Keratinocyte (primary cell): ENCODE results near the gene NOTCH4. TPM values are rescaled to one million over a fixed set of nuclear protein-coding genes. Genes with fewer than 3 reads are reported as not detected.

Source experiments
- DNase-seq: peaks from one replicate; pipeline ENCODE4 v3.0.0-alpha.2; 2011; ENCODE audit warnings: low read depth, missing footprints, low spot score
- FAIRE-seq: peaks from 2 replicates; lab custom pipeline; 2011; peaks lifted over from hg19 to GRCh38; lab: Jason Lieb, UNC
- H2AFZ ChIP-seq: 2 replicates; pipeline ENCODE4 v1.6.0; 2012; ENCODE audit warnings: low read length, control low read depth, inconsistent platforms; ENCODE audit not compliant: control insufficient read depth
- H3K27ac ChIP-seq: 2 replicates; pipeline ENCODE4 v1.5.1; 2011; ENCODE audit warnings: low read length; ENCODE audit not compliant: control insufficient read depth, insufficient read depth
- H3K27me3 ChIP-seq: 3 replicates; pipeline ENCODE4 v1.6.0; 2011; ENCODE audit warnings: low read length; ENCODE audit not compliant: control insufficient read depth, insufficient read depth; ENCODE audit errors: extremely low read depth
- H3K36me3 ChIP-seq, 2 experiments: 2 replicates in 1 of 2; 3 replicates in 1 of 2; pipeline ENCODE4 v1.5.1; 2011; ENCODE audit warnings: low read length in 2 of 2, mild to moderate bottlenecking in 1 of 2; ENCODE audit not compliant: control insufficient read depth in 2 of 2, insufficient read depth in 2 of 2; ENCODE audit errors: extremely low read depth in 1 of 2
- H3K4me1 ChIP-seq: 3 replicates; pipeline ENCODE4 v1.5.1; 2011; ENCODE audit warnings: low read length; ENCODE audit not compliant: control insufficient read depth, insufficient read depth; ENCODE audit errors: extremely low read depth
- H3K4me2 ChIP-seq: 3 replicates; pipeline ENCODE4 v1.6.0; 2011; ENCODE audit warnings: low read depth, low read length; ENCODE audit not compliant: control insufficient read depth, insufficient read depth; ENCODE audit errors: extremely low read depth
- H3K4me3 ChIP-seq, 3 experiments: fragments of 200-600 bp in 1 of 3; sonication (generic) in 1 of 3; 2 replicates in 2 of 3; 3 replicates in 1 of 3; pipeline ENCODE4 v1.5.1; 2011 to 2016; ENCODE audit warnings: low read length in 3 of 3, mild to moderate bottlenecking in 3 of 3, control low read depth in 2 of 3, inconsistent platforms in 1 of 3, low read depth in 1 of 3, mixed read lengths in 1 of 3, mixed run types in 1 of 3, moderate library complexity in 1 of 3; ENCODE audit not compliant: control insufficient read depth in 2 of 3, insufficient read depth in 2 of 3; ENCODE audit errors: extremely low read depth in 1 of 3
- H3K79me2 ChIP-seq: 2 replicates; pipeline ENCODE4 v1.6.0; 2012; ENCODE audit warnings: low read length; ENCODE audit not compliant: control insufficient read depth, insufficient read depth
- H3K9ac ChIP-seq: 3 replicates; pipeline ENCODE4 v1.6.0; 2011; ENCODE audit warnings: low read length; ENCODE audit not compliant: control insufficient read depth, insufficient read depth; ENCODE audit errors: extremely low read depth
- H3K9me1 ChIP-seq: 3 replicates; pipeline ENCODE4 v1.6.0; 2011; ENCODE audit warnings: low read length; ENCODE audit not compliant: control insufficient read depth, insufficient read depth; ENCODE audit errors: extremely low read depth
- H3K9me3 ChIP-seq: 2 replicates; pipeline ENCODE4 v1.5.1; 2012; ENCODE audit warnings: low read depth, low read length; ENCODE audit not compliant: control insufficient read depth
- H4K20me1 ChIP-seq: 3 replicates; pipeline ENCODE4 v1.6.0; 2011; ENCODE audit warnings: low read length; ENCODE audit not compliant: control insufficient read depth, insufficient read depth; ENCODE audit errors: extremely low read depth
- EZH2 ChIP-seq: IDR thresholded peaks from one replicate; pipeline ENCODE4 v1.6.1; 2012; ENCODE audit warnings: inconsistent platforms, mild to moderate bottlenecking, low read length, moderate library complexity
- dilution Hi-C: fragments of 300-500 bp; cut with MboI; formaldehyde crosslinking; loops from one replicate; pipeline ENCODE4 v1.7.0; 2020; ENCODE audit warnings: low sequenced_read_pairs; ENCODE audit not compliant: extremely low pct_ligation_motif_present
- polyA plus RNA-seq, 5 experiments: library from polyadenylated mRNA; depleted of rRNA in 3 of 5; stranded (reverse) in 3 of 5; stranded (forward) in 1 of 5; unstranded in 1 of 5; fragments of >200 nt; gene quantifications; 1 replicate in 1 of 5; 2 replicates in 3 of 5; 3 replicates in 1 of 5; pipeline versions ENCODE4 v1.2.1 to v1.2.3, GENCODE V29; 2011 to 2012; ENCODE audit warnings: missing spikeins in 2 of 5, low read depth in 1 of 5, low replicate concordance in 1 of 5
- TF ChIP-seq, protein P1 (sequence below), 3 experiments: IDR thresholded peaks in 1 of 3; conservative IDR thresholded peaks in 1 of 3; optimal IDR thresholded peaks in 1 of 3; 2 replicates in 2 of 3; 3 replicates in 1 of 3; pipeline versions ENCODE3 to v1.5.1; 2011; ENCODE audit warnings: low read length in 3 of 3, mild to moderate bottlenecking in 3 of 3, moderate library complexity in 2 of 3, control low read depth in 1 of 3, inconsistent platforms in 1 of 3; ENCODE audit not compliant: insufficient read depth in 2 of 3; ENCODE audit errors: extremely low read depth in 1 of 3

The NOTCH4 gene
- polyA plus RNA-seq, 1 donor (not counting 4 experiments of a cell fraction or from before 2014, with no cell fraction given) = 0.07 TPM

- Histone ChIP-seq H3K36me3 (no peaks in the 10 kb centered on the region), H3K9me1 (no peaks in the 10 kb centered on the region), H3K9me3 (no peaks in the 10 kb centered on the region), H3K79me2 (no peaks in the 10 kb centered on the region), H3K4me2 (peak overlapping the region; percentile 94), H3K27me3 (peaks cover 4% of the 10 kb centered on the region), H3K9ac (peak overlapping the region; percentile 71), H4K20me1 (no peaks in the 10 kb centered on the region), H2AFZ (peak overlapping the region; percentile 75), H3K4me1 (peaks cover 12% of the 10 kb centered on the region), H3K27ac (no peak overlapping the region), H3K4me3 (peak overlapping the region; percentile 46 to 82 (median 66))
- FAIRE-seq (no peak), DNase-seq (no peak)
- no peak for TF ChIP-seq EZH2
- TF ChIP-seq, protein P1, sequence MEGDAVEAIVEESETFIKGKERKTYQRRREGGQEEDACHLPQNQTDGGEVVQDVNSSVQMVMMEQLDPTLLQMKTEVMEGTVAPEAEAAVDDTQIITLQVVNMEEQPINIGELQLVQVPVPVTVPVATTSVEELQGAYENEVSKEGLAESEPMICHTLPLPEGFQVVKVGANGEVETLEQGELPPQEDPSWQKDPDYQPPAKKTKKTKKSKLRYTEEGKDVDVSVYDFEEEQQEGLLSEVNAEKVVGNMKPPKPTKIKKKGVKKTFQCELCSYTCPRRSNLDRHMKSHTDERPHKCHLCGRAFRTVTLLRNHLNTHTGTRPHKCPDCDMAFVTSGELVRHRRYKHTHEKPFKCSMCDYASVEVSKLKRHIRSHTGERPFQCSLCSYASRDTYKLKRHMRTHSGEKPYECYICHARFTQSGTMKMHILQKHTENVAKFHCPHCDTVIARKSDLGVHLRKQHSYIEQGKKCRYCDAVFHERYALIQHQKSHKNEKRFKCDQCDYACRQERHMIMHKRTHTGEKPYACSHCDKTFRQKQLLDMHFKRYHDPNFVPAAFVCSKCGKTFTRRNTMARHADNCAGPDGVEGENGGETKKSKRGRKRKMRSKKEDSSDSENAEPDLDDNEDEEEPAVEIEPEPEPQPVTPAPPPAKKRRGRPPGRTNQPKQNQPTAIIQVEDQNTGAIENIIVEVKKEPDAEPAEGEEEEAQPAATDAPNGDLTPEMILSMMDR (optimal IDR thresholded peaks at IDR 0.05 in 1 of 3, IDR thresholded peaks at IDR 0.05 in 1 of 3, conservative IDR thresholded peaks at IDR 0.05 in 1 of 3; ENCODE audit: extremely low read depth in 1 of 3, insufficient read depth in 2 of 3, low read length in 3 of 3) = no peak
- dilution Hi-C loops = no loop called here
Measured at GRCh38 chr6:32149092-32149755, 74.6 kb downstream of the NOTCH4 start.

DNA sequence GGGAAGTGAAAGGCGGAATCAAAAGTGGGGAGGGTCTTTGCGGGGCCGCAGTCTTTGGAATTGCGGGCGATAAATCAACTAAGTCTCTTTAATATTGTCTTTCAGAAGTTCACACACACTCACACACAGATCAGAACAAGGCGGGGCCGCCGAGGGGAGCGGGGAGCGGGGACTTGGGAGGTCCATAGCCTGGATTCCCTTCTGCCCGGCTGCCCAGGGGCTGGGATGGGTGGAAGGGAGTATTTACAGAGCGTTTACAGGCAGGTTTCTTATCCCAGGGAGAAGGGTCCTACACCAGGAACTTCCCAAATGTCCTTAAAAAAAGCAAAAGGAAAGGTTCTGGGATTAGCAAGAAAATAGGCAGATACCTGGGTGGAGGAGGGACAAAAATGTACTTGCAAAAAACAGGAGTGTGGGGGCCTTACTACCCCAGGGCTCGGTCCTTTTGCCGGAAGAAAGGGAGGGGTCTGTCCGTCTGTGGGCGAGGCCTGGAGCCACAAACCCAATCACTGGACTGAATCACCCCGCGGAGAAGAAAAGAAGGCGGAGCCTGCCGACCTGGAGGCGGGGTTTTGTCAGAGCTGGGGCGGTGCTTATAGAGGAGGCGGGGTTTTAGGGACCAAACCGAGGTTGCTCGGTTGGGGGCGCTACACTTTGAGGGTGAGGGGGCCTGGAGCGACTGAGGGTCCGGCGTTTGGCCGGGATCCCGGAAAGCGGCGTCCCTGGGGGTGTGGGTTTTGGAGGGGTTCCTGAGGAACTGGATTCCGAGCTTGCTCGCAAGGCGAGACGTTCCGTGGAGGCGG is 75.4 kb downstream of the NOTCH4 start:
- Histone ChIP-seq H4K20me1 (no peaks in the 10 kb centered on the region), H3K9me1 (no peaks in the 10 kb centered on the region), H3K9me3 (no peaks in the 10 kb centered on the region), H2AFZ (peak overlapping the region; percentile 81), H3K79me2 (no peaks in the 10 kb centered on the region), H3K36me3 (no peaks in the 10 kb centered on the region), H3K4me3 (peak overlapping the region; percentile 46 to 82 (median 66)), H3K27ac (peak overlapping the region; percentile 54), H3K9ac (peak overlapping the region; percentile 71), H3K4me2 (peak overlapping the region; percentile 94), H3K27me3 (peaks cover 4% of the 10 kb centered on the region), H3K4me1 (peaks cover 12% of the 10 kb centered on the region)
- TF ChIP-seq, protein P1 (optimal IDR thresholded peaks at IDR 0.05 in 1 of 3, IDR thresholded peaks at IDR 0.05 in 1 of 3, conservative IDR thresholded peaks at IDR 0.05 in 1 of 3; ENCODE audit: extremely low read depth in 1 of 3, insufficient read depth in 2 of 3, low read length in 3 of 3) = peak; percentile 45 to 58 (median 47)
- TF ChIP-seq EZH2 = no peak
- DNase-seq = no peak
- dilution Hi-C loops = no loop called here
- FAIRE-seq = no peak
